Measurements from ENCODE around the gene COA5.
A peak's percentile ranks its signal among the peaks of the same experiment; 100 is the strongest.

COA5 gene

DNA sequence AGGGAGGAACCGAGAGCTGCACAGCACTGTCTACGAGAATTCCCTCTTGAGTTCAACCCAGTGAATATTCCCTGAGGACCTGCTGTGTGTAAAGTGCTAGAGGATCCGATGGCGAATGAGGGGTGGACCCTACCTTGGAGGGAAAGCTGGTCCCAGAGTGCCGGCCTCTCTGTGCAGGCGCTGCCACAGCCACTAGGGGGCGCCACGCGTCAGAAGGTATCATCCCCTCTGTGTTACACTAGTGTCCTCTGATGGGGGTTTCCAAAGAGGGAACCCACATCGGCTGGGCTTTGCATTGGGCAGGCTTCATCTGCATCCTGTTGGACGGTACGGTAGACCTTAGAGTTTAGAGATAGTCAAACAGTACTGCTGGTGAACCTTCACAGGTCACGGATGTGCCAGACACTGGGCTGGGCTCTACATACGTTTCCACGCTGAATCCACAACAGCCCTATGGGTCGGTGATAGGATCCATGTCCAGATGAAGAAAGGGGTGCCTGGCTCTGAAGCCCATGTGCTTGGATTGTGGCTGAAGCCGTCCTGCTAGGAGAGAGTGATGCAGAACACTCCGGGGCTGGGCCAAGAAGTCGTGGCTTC lies 39.0 kb downstream of the COA5 start:
- Histone ChIP-seq H3K36me3 (replicated peaks; ENCODE audit: low read depth, low read length) (peaks cover 8% of the 10 kb centered on the region), H3K79me2 (ENCODE audit: low read length) (no peaks in the 10 kb centered on the region), H3K27ac (ENCODE audit: low read length) (no peak overlapping the region), H4K20me1 (ENCODE audit: insufficient read depth, low read length) (no peaks in the 10 kb centered on the region), H2AFZ (ENCODE audit: low read depth, low read length) (no peak overlapping the region), H3K9ac (ENCODE audit: low read length) (no peak overlapping the region), H3K4me1 (ENCODE audit: low read length) (no peaks in the 10 kb centered on the region), H3K4me3 (ENCODE audit: low read length) (no peak overlapping the region), H3K9me3 (ENCODE audit: insufficient read depth, low read length) (no peaks in the 10 kb centered on the region), H3K27me3 (ENCODE audit: low read depth, low read length) (no peaks in the 10 kb centered on the region), H3K4me2 (ENCODE audit: low read length) (no peak overlapping the region)
- no peak for TF ChIP-seq EZH2phosphoT487 (IDR thresholded peaks at IDR 0.05; ENCODE audit: low read depth)
- TF ChIP-seq, protein P1, sequence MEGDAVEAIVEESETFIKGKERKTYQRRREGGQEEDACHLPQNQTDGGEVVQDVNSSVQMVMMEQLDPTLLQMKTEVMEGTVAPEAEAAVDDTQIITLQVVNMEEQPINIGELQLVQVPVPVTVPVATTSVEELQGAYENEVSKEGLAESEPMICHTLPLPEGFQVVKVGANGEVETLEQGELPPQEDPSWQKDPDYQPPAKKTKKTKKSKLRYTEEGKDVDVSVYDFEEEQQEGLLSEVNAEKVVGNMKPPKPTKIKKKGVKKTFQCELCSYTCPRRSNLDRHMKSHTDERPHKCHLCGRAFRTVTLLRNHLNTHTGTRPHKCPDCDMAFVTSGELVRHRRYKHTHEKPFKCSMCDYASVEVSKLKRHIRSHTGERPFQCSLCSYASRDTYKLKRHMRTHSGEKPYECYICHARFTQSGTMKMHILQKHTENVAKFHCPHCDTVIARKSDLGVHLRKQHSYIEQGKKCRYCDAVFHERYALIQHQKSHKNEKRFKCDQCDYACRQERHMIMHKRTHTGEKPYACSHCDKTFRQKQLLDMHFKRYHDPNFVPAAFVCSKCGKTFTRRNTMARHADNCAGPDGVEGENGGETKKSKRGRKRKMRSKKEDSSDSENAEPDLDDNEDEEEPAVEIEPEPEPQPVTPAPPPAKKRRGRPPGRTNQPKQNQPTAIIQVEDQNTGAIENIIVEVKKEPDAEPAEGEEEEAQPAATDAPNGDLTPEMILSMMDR (IDR thresholded peaks at IDR 0.05; ENCODE audit: low read depth, low read length): peak; percentile 96

GRCh38 chr2:98568161-98568956 lies 40.0 kb downstream of the COA5 start:
- H3K4me1 ChIP-seq (ENCODE audit: low read length): no peaks in the 10 kb centered on the region

GRCh38 chr2:98565941-98566340 lies 42.4 kb downstream of the COA5 start:
- Histone ChIP-seq H3K4me3 (ENCODE audit: low read length) (no peak overlapping the region), H3K9me3 (ENCODE audit: insufficient read depth, low read length) (no peaks in the 10 kb centered on the region), H3K4me2 (ENCODE audit: low read length) (no peak overlapping the region), H4K20me1 (ENCODE audit: insufficient read depth, low read length) (no peaks in the 10 kb centered on the region), H3K27ac (ENCODE audit: low read length) (no peak overlapping the region), H3K9ac (ENCODE audit: low read length) (no peak overlapping the region), H3K27me3 (ENCODE audit: low read depth, low read length) (no peaks in the 10 kb centered on the region), H3K4me1 (ENCODE audit: low read length) (no peaks in the 10 kb centered on the region), H3K79me2 (ENCODE audit: low read length) (no peaks in the 10 kb centered on the region), H3K36me3 (replicated peaks; ENCODE audit: low read depth, low read length) (peaks cover 8% of the 10 kb centered on the region), H2AFZ (ENCODE audit: low read depth, low read length) (no peak overlapping the region)
- TF ChIP-seq, protein P1 (IDR thresholded peaks at IDR 0.05; ENCODE audit: low read depth, low read length): no peak
- TF ChIP-seq EZH2phosphoT487 (IDR thresholded peaks at IDR 0.05; ENCODE audit: low read depth): no peak

More at GRCh38 chr2:98568161-98568956, 40.0 kb downstream of the COA5 start:
- no peaks in the 10 kb centered on the region for H4K20me1 ChIP-seq (ENCODE audit: insufficient read depth, low read length)
- no peak overlapping the region for H3K4me2 ChIP-seq (ENCODE audit: low read length)
- no peaks in the 10 kb centered on the region for H3K27me3 ChIP-seq (ENCODE audit: low read depth, low read length)
- H3K36me3 ChIP-seq (replicated peaks; ENCODE audit: low read depth, low read length): peaks cover 8% of the 10 kb centered on the region
- no peaks in the 10 kb centered on the region for H3K9me3 ChIP-seq (ENCODE audit: insufficient read depth, low read length)
- no peak overlapping the region for H3K9ac ChIP-seq (ENCODE audit: low read length)
- H3K27ac ChIP-seq (ENCODE audit: low read length): no peak overlapping the region
- TF ChIP-seq EZH2phosphoT487 (IDR thresholded peaks at IDR 0.05; ENCODE audit: low read depth): no peak
- TF ChIP-seq, protein P1 (IDR thresholded peaks at IDR 0.05; ENCODE audit: low read depth, low read length): no peak
- no peak overlapping the region for H2AFZ ChIP-seq (ENCODE audit: low read depth, low read length)
- no peak overlapping the region for H3K4me3 ChIP-seq (ENCODE audit: low read length)
- no peaks in the 10 kb centered on the region for H3K79me2 ChIP-seq (ENCODE audit: low read length)

GRCh38 chr2:98565286-98565860 lies 42.9 kb downstream of the COA5 start:
- TF ChIP-seq, protein P1 (IDR thresholded peaks at IDR 0.05; ENCODE audit: low read depth, low read length): no peak
- TF ChIP-seq EZH2phosphoT487 (IDR thresholded peaks at IDR 0.05; ENCODE audit: low read depth): no peak
- Histone ChIP-seq H3K27me3 (ENCODE audit: low read depth, low read length) (no peaks in the 10 kb centered on the region), H3K4me2 (ENCODE audit: low read length) (no peak overlapping the region), H4K20me1 (ENCODE audit: insufficient read depth, low read length) (no peaks in the 10 kb centered on the region), H3K27ac (ENCODE audit: low read length) (no peak overlapping the region), H3K79me2 (ENCODE audit: low read length) (no peaks in the 10 kb centered on the region), H2AFZ (ENCODE audit: low read depth, low read length) (no peak overlapping the region), H3K9me3 (ENCODE audit: insufficient read depth, low read length) (no peaks in the 10 kb centered on the region), H3K4me1 (ENCODE audit: low read length) (no peaks in the 10 kb centered on the region), H3K4me3 (ENCODE audit: low read length) (no peak overlapping the region), H3K9ac (ENCODE audit: low read length) (no peak overlapping the region), H3K36me3 (replicated peaks; ENCODE audit: low read depth, low read length) (peaks cover 8% of the 10 kb centered on the region)

All from OCI-LY3 (cell line).